Measurements from ENCODE around the gene MAIP1. TPM values are rescaled to one million over a fixed set of nuclear protein-coding genes. Genes with fewer than 3 reads are reported as not detected.

Gene MAIP1
- total RNA-seq, 1 experiment from 2014 or later: 32.3 TPM

DNA sequence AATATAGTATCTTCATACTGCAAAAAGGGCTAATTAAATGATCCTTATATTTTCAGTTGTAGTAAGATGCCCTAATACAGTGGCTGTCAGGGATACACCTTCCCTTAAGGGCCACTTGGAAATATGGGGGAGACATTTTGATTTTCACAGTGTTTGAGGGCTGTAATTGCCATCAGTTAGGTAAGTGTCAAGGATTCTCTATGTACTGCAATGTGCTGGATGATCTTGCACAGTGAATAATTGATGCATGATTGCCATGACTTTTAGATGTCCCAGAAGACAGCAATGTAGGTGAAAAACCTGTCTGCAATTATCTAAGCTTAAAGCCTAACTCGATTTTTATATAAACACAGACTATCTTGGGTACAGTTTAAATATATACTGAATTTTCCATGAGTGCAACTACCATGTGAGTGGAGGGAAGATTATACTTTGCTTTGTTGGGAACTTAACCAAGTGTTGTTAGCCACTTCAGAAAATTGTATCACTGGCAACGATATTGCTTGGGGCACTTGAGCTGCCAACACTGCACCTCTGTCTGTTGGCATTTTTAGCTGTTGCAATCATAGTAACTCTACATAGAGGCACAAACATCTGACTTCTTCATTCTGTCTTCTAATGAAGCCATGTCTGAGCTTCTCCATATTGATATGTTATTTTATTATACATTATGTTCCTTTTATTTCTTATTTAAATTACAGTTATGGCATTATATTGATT lies 45.2 kb downstream of the MAIP1 start:
- no peak overlapping the region for H3T11ph ChIP-seq (ENCODE audit: low read length)
- no peak overlapping the region for H3K18ac ChIP-seq (ENCODE audit: insufficient read length, low read depth, low read length)
- no peak overlapping the region for H3K27ac ChIP-seq (ENCODE audit: insufficient read length, low read depth, low read length)
- H3K23me2 ChIP-seq (ENCODE audit: insufficient read length, low read depth, low read length, poor library complexity, severe bottlenecking): no peaks in the 10 kb centered on the region
- no peaks in the 10 kb centered on the region for H3K27me3 ChIP-seq (ENCODE audit: insufficient read depth, low read length)
- H4K5ac ChIP-seq (ENCODE audit: insufficient read length, low read depth, low read length): no peak overlapping the region
- no peak overlapping the region for H3K9ac ChIP-seq (ENCODE audit: extremely low read depth, insufficient read length, low read length)
- Mint-ChIP-seq H3K9me3 (0 out of 5 replicates have a peak, but pooled peaks cover 0 to 1% of the 10 kb centered on the region in 2 experiments), H3K27ac (no peak overlapping the region), H3K4me3 (no peak overlapping the region), H3K4me1 (peaks cover 17 to 28% of the 10 kb centered on the region in 2 experiments), H3K27me3 (ENCODE audit: low read depth) (no peaks in the 10 kb centered on the region), H3K36me3 (ENCODE audit: insufficient read depth in 1 of 3, low read depth in 3 of 3) (no peaks in the 10 kb centered on the region)
- no peak overlapping the region for H2AFZ ChIP-seq (ENCODE audit: low read length)
- no peak overlapping the region for H4K91ac ChIP-seq (ENCODE audit: insufficient read length, low read depth, low read length)
- H3K14ac ChIP-seq (ENCODE audit: insufficient read depth, low read length): no peak overlapping the region
- no peaks in the 10 kb centered on the region for H3K79me1 ChIP-seq (ENCODE audit: insufficient read depth, low read depth, low read length, poor library complexity, severe bottlenecking)
- H3K4me1 ChIP-seq (ENCODE audit: insufficient read depth, low read length): peaks cover 10% of the 10 kb centered on the region; the same call in 1 of the 2 replicates
- H2BK12ac ChIP-seq (ENCODE audit: insufficient read length, low read depth, low read length): no peak overlapping the region
- DNase-seq: no peak
- H2BK15ac ChIP-seq (ENCODE audit: low read depth, low read length): no peak overlapping the region
- no peak overlapping the region for H3K56ac ChIP-seq (ENCODE audit: insufficient read length, low read depth, low read length)
- no peaks in the 10 kb centered on the region for H4K20me1 ChIP-seq (ENCODE audit: control insufficient read depth, insufficient read depth, insufficient read length)
- H3K23ac ChIP-seq (ENCODE audit: insufficient read length, low read depth, low read length): no peak overlapping the region
- H2AK5ac ChIP-seq (ENCODE audit: insufficient read length, low read length): no peak overlapping the region
- H3K4ac ChIP-seq (ENCODE audit: low read depth, low read length): no peak overlapping the region
- TF ChIP-seq, protein P1, sequence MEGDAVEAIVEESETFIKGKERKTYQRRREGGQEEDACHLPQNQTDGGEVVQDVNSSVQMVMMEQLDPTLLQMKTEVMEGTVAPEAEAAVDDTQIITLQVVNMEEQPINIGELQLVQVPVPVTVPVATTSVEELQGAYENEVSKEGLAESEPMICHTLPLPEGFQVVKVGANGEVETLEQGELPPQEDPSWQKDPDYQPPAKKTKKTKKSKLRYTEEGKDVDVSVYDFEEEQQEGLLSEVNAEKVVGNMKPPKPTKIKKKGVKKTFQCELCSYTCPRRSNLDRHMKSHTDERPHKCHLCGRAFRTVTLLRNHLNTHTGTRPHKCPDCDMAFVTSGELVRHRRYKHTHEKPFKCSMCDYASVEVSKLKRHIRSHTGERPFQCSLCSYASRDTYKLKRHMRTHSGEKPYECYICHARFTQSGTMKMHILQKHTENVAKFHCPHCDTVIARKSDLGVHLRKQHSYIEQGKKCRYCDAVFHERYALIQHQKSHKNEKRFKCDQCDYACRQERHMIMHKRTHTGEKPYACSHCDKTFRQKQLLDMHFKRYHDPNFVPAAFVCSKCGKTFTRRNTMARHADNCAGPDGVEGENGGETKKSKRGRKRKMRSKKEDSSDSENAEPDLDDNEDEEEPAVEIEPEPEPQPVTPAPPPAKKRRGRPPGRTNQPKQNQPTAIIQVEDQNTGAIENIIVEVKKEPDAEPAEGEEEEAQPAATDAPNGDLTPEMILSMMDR (conservative IDR thresholded peaks at IDR 0.05): no peak
- no CpG with 5 or more reads among the region's 2 CpGs for WGBS (ENCODE audit: extremely low coverage, insufficient read length, low lambda C conversion rate)
- no peak overlapping the region for H2BK5ac ChIP-seq (ENCODE audit: insufficient read length, low read length)
- H3K79me2 ChIP-seq (ENCODE audit: insufficient read depth, low read length): no peaks in the 10 kb centered on the region
- H2BK120ac ChIP-seq (ENCODE audit: low read depth, low read length, poor library complexity, severe bottlenecking): no peak overlapping the region
- H2BK20ac ChIP-seq (ENCODE audit: low read depth, low read length, poor library complexity, severe bottlenecking): no peak overlapping the region
- no peak overlapping the region for H4K8ac ChIP-seq (replicated peaks; ENCODE audit: insufficient read length, low read depth, low read length)
- H3K4me2 ChIP-seq (ENCODE audit: insufficient read depth, insufficient read length, low read length): no peak overlapping the region
- no peaks in the 10 kb centered on the region for H3K9me3 ChIP-seq (ENCODE audit: control insufficient read depth, low read depth, low read length)
